C1 segment of cervical spinal cord (tissue), 14 donors: ENCODE measurements around the gene PLAC8L1.

Source experiments
- DNase-seq, 14 donors: peaks; one replicate each; lab custom pipeline; 2025; lab: John Stamatoyannopoulos, UW

PLAC8L1 gene

GRCh38 chr5:146042628-146043279 is 62.6 kb downstream of the PLAC8L1 start:
- DNase-seq: no peak

- DNase-seq: no peak
Observed at GRCh38 chr5:146041180-146041789, 64.1 kb downstream of the PLAC8L1 start.

- DNase-seq: no peak
Observed at GRCh38 chr5:146040527-146040926, 64.8 kb downstream of the PLAC8L1 start.

GRCh38 chr5:146039420-146039819 is 66.0 kb downstream of the PLAC8L1 start:
- DNase-seq: no peak

GRCh38 chr5:146034605-146035004 is 70.8 kb downstream of the PLAC8L1 start:
- no peak for DNase-seq
